ENCODE measurements around the gene MAGEA9.
A peak's percentile ranks its signal among the peaks of the same experiment; 100 is the strongest.
"Not testable (repeated sequence)": the region's sequence is repeated elsewhere in the genome, so short reads cannot be mapped to it uniquely, and the experiment has no call there.

MAGEA9 gene

GRCh38 chrX:149818652-149819051 is 36.9 kb downstream of the MAGEA9 start:
- DNase-seq, result no peak

GRCh38 chrX:149819371-149819770 is 37.6 kb downstream of the MAGEA9 start:
- DNase-seq, result no peak

- peak in 2 of 3 donors; percentile 8 to 40 for DNase-seq
These were observed 43.7 kb downstream of the MAGEA9 start for GRCh38 chrX:149825424-149825823.

GRCh38 chrX:149827254-149827653 is 45.5 kb downstream of the MAGEA9 start:
- DNase-seq, result no peak

GRCh38 chrX:149829751-149830191 is 48.0 kb downstream of the MAGEA9 start:
- DNase-seq, result no peak

- peak in 2 of 3 donors; percentile 3 to 17 for DNase-seq
These were observed 48.6 kb downstream of the MAGEA9 start for GRCh38 chrX:149830192-149830873.

GRCh38 chrX:149831473-149831872 is 49.7 kb downstream of the MAGEA9 start:
- DNase-seq, result no peak

GRCh38 chrX:149836728-149837127 is 55.0 kb downstream of the MAGEA9 start:
- DNase-seq, result not testable (repeated sequence)

GRCh38 chrX:149837167-149837566 is 55.4 kb downstream of the MAGEA9 start:
- no peak for DNase-seq
